ENCODE results near the gene CALML6.
"Not testable (repeated sequence)": the region's sequence is repeated elsewhere in the genome, so short reads cannot be mapped to it uniquely, and the experiment has no call there.

CALML6 gene

GRCh38 chr1:1924849-1925248, 9.8 kb downstream of the CALML6 start:
- no peak for DNase-seq (ENCODE audit: low read depth in 2 of 2, low spot score in 1 of 2)

- DNase-seq (ENCODE audit: low read depth in 2 of 2, low spot score in 1 of 2): no peak
Measured at GRCh38 chr1:1925437-1926345, 10.6 kb downstream of the CALML6 start.

GRCh38 chr1:1926346-1926811, 11.3 kb downstream of the CALML6 start:
- DNase-seq (ENCODE audit: low read depth in 2 of 2, low spot score in 1 of 2): no peak

GRCh38 chr1:1926886-1927660, 12.0 kb downstream of the CALML6 start:
- DNase-seq (ENCODE audit: low read depth in 2 of 2, low spot score in 1 of 2): no peak

- DNase-seq (ENCODE audit: low read depth in 2 of 2, low spot score in 1 of 2): no peak
Measured at GRCh38 chr1:1927751-1928150, 12.7 kb downstream of the CALML6 start.

GRCh38 chr1:1928231-1929101, 13.4 kb downstream of the CALML6 start:
- no peak for DNase-seq (ENCODE audit: low read depth in 2 of 2, low spot score in 1 of 2)

GRCh38 chr1:1929102-1929638, 14.1 kb downstream of the CALML6 start:
- no peak for DNase-seq (ENCODE audit: low read depth in 2 of 2, low spot score in 1 of 2)

GRCh38 chr1:1929639-1930545, 14.8 kb downstream of the CALML6 start:
- DNase-seq (ENCODE audit: low read depth in 2 of 2, low spot score in 1 of 2): no peak

- DNase-seq (ENCODE audit: low read depth in 2 of 2, low spot score in 1 of 2): not testable (repeated sequence)
Measured at GRCh38 chr1:1934848-1935247, 19.8 kb downstream of the CALML6 start.

GRCh38 chr1:1937061-1937460, 22.0 kb downstream of the CALML6 start:
- DNase-seq (ENCODE audit: low read depth in 2 of 2, low spot score in 1 of 2): no peak

- DNase-seq (ENCODE audit: low read depth in 2 of 2, low spot score in 1 of 2): no peak
Measured at GRCh38 chr1:1937549-1938275, 22.7 kb downstream of the CALML6 start.

- no peak for DNase-seq (ENCODE audit: low read depth in 2 of 2, low spot score in 1 of 2)
Measured at GRCh38 chr1:1938276-1938573, 23.2 kb downstream of the CALML6 start.

GRCh38 chr1:1938613-1939295, 23.7 kb downstream of the CALML6 start:
- no peak for DNase-seq (ENCODE audit: low read depth in 2 of 2, low spot score in 1 of 2)

- no peak for DNase-seq (ENCODE audit: low read depth in 2 of 2, low spot score in 1 of 2)
Measured at GRCh38 chr1:1939296-1940122, 24.4 kb downstream of the CALML6 start.

- no peak for DNase-seq (ENCODE audit: low read depth in 2 of 2, low spot score in 1 of 2)
Measured at GRCh38 chr1:1940123-1940425, 25.0 kb downstream of the CALML6 start.

- DNase-seq (ENCODE audit: low read depth in 2 of 2, low spot score in 1 of 2): no peak
Measured at GRCh38 chr1:1941211-1941841, 26.3 kb downstream of the CALML6 start.

- no peak for DNase-seq (ENCODE audit: low read depth in 2 of 2, low spot score in 1 of 2)
Measured at GRCh38 chr1:1941868-1942752, 27.1 kb downstream of the CALML6 start.
